ENCODE results near the gene AKAP12. TPM values are rescaled to one million over a fixed set of nuclear protein-coding genes. Genes with fewer than 3 reads are reported as not detected.

The AKAP12 gene
- total RNA-seq, 3 donors from 2014 or later: 40.7 to 368 (median 127) TPM

DNA sequence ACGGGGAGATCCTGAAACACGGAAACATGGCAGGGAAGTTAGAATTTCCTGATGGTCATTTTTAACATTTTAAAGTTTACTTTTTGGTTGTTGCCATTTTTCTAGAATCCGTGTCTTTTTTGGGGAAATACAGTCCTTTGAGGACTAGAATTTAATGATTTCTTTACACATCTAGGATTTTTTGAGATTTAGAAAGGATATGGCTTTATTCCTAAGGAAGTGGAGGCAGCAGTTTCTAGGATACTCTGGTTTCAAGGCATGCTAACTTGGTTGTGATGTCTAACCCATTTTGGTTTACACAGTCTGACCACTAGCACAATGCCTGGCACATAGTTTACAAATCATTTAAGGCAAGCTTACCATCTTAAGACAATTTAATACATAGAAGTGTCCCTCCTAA lies 152.7 kb downstream of the AKAP12 start:
- H3K36me3 ChIP-seq: no peaks in the 10 kb centered on the region
- H3K9me3 ChIP-seq: no peaks in the 10 kb centered on the region
- H3K27me3 ChIP-seq: no peaks in the 10 kb centered on the region
- peak overlapping the region; percentile 44 to 100 for H3K27ac ChIP-seq
- DNase-seq (ENCODE audit: low spot score in 2 of 2): no peak
- no peaks in the 10 kb centered on the region for H3K4me1 ChIP-seq
- peak overlapping the region; percentile 89 to 99 (median 98) for H3K4me3 ChIP-seq
- intact Hi-C loops (cut with DNase I; ENCODE audit: low total_unique reads): no loop called here
- TF ChIP-seq POLR2A (IDR thresholded peaks at IDR 0.05) (no peak), POLR2AphosphoS5 (IDR thresholded peaks at IDR 0.05) (no peak), CTCF (IDR thresholded peaks at IDR 0.05) (no peak)

DNA sequence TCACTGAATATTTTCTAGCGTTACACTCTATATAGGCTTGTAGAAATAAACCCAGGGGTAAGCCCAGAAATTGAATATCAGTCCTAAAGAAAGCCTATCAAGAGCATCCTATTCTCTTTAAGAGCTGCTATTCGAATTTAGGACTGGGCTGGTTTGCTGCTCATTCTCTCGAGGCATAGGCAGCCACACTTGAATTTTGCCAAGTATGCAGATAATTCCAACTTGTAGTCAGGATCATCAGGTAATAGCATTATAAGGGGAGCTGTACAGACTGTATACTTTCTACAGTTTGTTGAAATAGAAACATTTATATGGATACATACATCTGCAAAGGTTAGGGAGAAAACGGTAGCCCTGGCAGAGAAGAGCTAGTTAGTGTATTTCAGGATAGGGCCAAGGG lies 153.6 kb downstream of the AKAP12 start:
- H3K36me3 ChIP-seq: no peaks in the 10 kb centered on the region
- no peaks in the 10 kb centered on the region for H3K4me1 ChIP-seq
- TF ChIP-seq CTCF (IDR thresholded peaks at IDR 0.05): no peak
- no peak for TF ChIP-seq POLR2A (IDR thresholded peaks at IDR 0.05)
- no peak for TF ChIP-seq POLR2AphosphoS5 (IDR thresholded peaks at IDR 0.05)
- no peak overlapping the region for H3K4me3 ChIP-seq
- H3K27me3 ChIP-seq: no peaks in the 10 kb centered on the region
- no peak overlapping the region for H3K27ac ChIP-seq
- DNase-seq (ENCODE audit: low spot score in 2 of 2): no peak
- no peaks in the 10 kb centered on the region for H3K9me3 ChIP-seq
- intact Hi-C loops (cut with DNase I; ENCODE audit: low total_unique reads): no loop called here

DNA sequence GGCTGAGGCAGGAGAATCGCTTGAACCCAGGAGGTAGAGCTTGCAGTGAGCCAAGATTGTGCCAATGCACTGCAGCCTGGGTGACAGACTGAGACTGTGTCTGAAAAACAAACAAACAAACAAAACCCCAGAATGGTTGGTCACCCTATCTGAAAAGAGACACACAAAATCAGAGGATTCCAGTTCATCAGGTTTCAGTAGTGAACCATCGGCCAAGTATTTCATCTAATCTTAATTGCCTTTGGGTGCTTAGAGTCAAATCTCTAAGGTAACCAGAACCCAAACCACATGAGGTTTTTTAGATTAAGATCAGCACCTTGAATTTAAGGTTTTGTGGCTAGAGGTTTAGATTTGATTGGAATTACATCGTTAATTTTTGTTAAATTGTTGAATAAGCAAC lies 159.9 kb downstream of the AKAP12 start:
- Histone ChIP-seq H3K36me3 (no peaks in the 10 kb centered on the region), H3K9me3 (no peaks in the 10 kb centered on the region), H3K4me3 (no peak overlapping the region), H3K27me3 (no peaks in the 10 kb centered on the region), H3K27ac (peak overlapping the region; percentile 19 to 20), H3K4me1 (no peaks in the 10 kb centered on the region)
- DNase-seq (ENCODE audit: low spot score in 2 of 2): no peak
- no peak for TF ChIP-seq POLR2A (IDR thresholded peaks at IDR 0.05)
- TF ChIP-seq POLR2AphosphoS5 (IDR thresholded peaks at IDR 0.05): no peak
- no peak for TF ChIP-seq CTCF (IDR thresholded peaks at IDR 0.05)
- intact Hi-C loops (cut with DNase I; ENCODE audit: low total_unique reads): no loop called here

DNA sequence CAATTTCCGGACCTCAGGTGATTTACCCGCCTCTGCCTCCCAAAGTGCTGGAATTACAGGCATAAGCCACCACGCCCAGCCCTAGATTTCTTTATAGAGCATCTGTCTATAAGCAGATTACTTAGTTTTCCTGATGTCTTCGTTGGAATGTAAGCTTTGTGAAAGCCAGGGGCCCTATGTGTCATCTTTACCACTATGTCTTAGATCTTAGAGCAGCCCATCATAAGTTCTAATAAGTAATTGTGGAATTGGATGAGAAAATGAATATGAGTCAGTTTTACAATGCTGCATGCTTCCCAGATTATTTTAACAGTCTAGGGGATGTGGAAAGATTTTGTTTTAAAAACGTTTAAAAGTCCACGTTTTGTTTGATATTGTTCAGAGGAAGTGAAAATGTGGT lies 160.7 kb downstream of the AKAP12 start:
- no peak overlapping the region for H3K4me3 ChIP-seq
- H3K36me3 ChIP-seq: no peaks in the 10 kb centered on the region
- no peaks in the 10 kb centered on the region for H3K9me3 ChIP-seq
- H3K27me3 ChIP-seq: no peaks in the 10 kb centered on the region
- intact Hi-C loops (cut with DNase I; ENCODE audit: low total_unique reads): no loop called here
- no peak for DNase-seq (ENCODE audit: low spot score in 2 of 2)
- no peaks in the 10 kb centered on the region for H3K4me1 ChIP-seq
- H3K27ac ChIP-seq: no peak overlapping the region
- no peak for TF ChIP-seq CTCF (IDR thresholded peaks at IDR 0.05)
- no peak for TF ChIP-seq POLR2AphosphoS5 (IDR thresholded peaks at IDR 0.05)
- no peak for TF ChIP-seq POLR2A (IDR thresholded peaks at IDR 0.05)

DNA sequence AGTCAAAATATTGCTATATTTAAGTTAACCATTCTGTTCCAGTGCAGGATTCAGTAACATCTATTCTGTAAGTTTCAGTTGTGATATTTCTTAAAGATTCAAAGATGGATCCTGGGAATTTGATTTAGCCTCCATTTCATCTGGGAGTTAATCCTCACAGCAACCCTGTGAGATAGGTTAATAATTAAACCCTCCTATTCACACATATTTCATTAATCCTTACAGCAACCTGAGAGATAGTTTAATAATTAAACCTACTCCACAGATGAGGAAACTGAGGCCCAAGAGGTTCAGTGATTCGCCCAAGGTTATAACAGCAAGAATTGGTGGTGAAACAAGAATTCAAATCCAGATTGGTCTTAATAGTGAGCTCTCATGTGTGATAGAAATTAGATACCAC lies 162.5 kb downstream of the AKAP12 start:
- Histone ChIP-seq H3K9me3 (no peaks in the 10 kb centered on the region), H3K27me3 (no peaks in the 10 kb centered on the region), H3K4me3 (no peak overlapping the region), H3K4me1 (no peaks in the 10 kb centered on the region), H3K36me3 (no peaks in the 10 kb centered on the region), H3K27ac (no peak overlapping the region)
- TF ChIP-seq CTCF (IDR thresholded peaks at IDR 0.05): no peak
- no peak for TF ChIP-seq POLR2A (IDR thresholded peaks at IDR 0.05)
- TF ChIP-seq POLR2AphosphoS5 (IDR thresholded peaks at IDR 0.05): no peak
- intact Hi-C loops (cut with DNase I; ENCODE audit: low total_unique reads): no loop called here
- no peak for DNase-seq (ENCODE audit: low spot score in 2 of 2)
